ENCODE data around the gene MLPH. TPM values are rescaled to one million over a fixed set of nuclear protein-coding genes. Genes with fewer than 3 reads are reported as not detected.
"Not testable (repeated sequence)": the region's sequence is repeated elsewhere in the genome, so short reads cannot be mapped to it uniquely, and the experiment has no call there.

Gene MLPH
- total and polyA plus RNA-seq, 7 donors, result 0.91 to 7.8 (median 2.4) TPM

GRCh38 chr2:237593596-237594320 is 106.7 kb downstream of the MLPH start:
- H3K4me1 ChIP-seq, result peaks cover 14% of the 10 kb centered on the region
- H3K27ac ChIP-seq, result no peak overlapping the region
- no peaks in the 10 kb centered on the region for H3K9me3 ChIP-seq
- intact Hi-C loops (cut with DNase I), result loop anchor here in 1 of 2 donors (5.0 kb wide), 1 partner anchor 154 kb away; no protein-coding TSS in a partner anchor
- H3K4me3 ChIP-seq, result no peak overlapping the region
- DNase-seq, result no peak
- no peaks in the 10 kb centered on the region for H3K27me3 ChIP-seq (ENCODE audit: insufficient read depth in 3 of 3, low read length in 2 of 3)
- H3K36me3 ChIP-seq (ENCODE audit: insufficient read depth in 1 of 2, low read depth in 1 of 2), result no peaks in the 10 kb centered on the region
- no peak for ATAC-seq
- no peak for TF ChIP-seq CTCF (IDR thresholded peaks at IDR 0.05)
- WGBS, 3 donors, result 92 to 94% (median 93%) methylated on average over 17 of the region's 17 CpGs

GRCh38 chr2:237594514-237594871 is 107.4 kb downstream of the MLPH start:
- Histone ChIP-seq H3K27me3 (ENCODE audit: insufficient read depth in 3 of 3, low read length in 2 of 3) (no peaks in the 10 kb centered on the region), H3K27ac (no peak overlapping the region), H3K36me3 (ENCODE audit: insufficient read depth in 1 of 2, low read depth in 1 of 2) (no peaks in the 10 kb centered on the region), H3K4me1 (peaks cover 15% of the 10 kb centered on the region), H3K4me3 (no peak overlapping the region), H3K9me3 (no peaks in the 10 kb centered on the region)
- TF ChIP-seq CTCF (IDR thresholded peaks at IDR 0.05), result no peak
- WGBS, 3 donors, result 67 to 71% (median 68%) methylated on average over 5 of the region's 5 CpGs
- intact Hi-C loops (cut with DNase I), result loop anchor here in 1 of 2 donors (5.0 kb wide), 1 partner anchor 153 kb away; no protein-coding TSS in a partner anchor
- DNase-seq, result no peak
- no peak for ATAC-seq

- intact Hi-C loops (cut with DNase I), result loop anchor here in 1 of 2 donors (5.0 kb wide), 1 partner anchor 76 kb away; no protein-coding TSS in a partner anchor
- not testable (repeated sequence) for H3K36me3 ChIP-seq (ENCODE audit: insufficient read depth in 1 of 2, low read depth in 1 of 2); H3K27me3 ChIP-seq (ENCODE audit: insufficient read depth in 3 of 3, low read length in 2 of 3); ATAC-seq; H3K27ac ChIP-seq; H3K4me3 ChIP-seq; H3K9me3 ChIP-seq; DNase-seq
- 83 to 96% (median 90%) methylated on average over 4 to 5 of the region's 5 CpGs for WGBS, 3 donors
- H3K4me1 ChIP-seq, result peaks cover 26% of the 10 kb centered on the region
Observed at GRCh38 chr2:237595829-237596519, 108.9 kb downstream of the MLPH start.

- DNase-seq (no peak), ATAC-seq (no peak)
- Histone ChIP-seq H3K9me3 (no peaks in the 10 kb centered on the region), H3K4me1 (peaks cover 30% of the 10 kb centered on the region), H3K4me3 (no peak overlapping the region), H3K27ac (no peak overlapping the region), H3K27me3 (ENCODE audit: insufficient read depth in 3 of 3, low read length in 2 of 3) (no peaks in the 10 kb centered on the region), H3K36me3 (ENCODE audit: insufficient read depth in 1 of 2, low read depth in 1 of 2) (no peaks in the 10 kb centered on the region)
- TF ChIP-seq CTCF (IDR thresholded peaks at IDR 0.05), result no peak
- WGBS, 3 donors, result 86 to 88% (median 88%) methylated on average over 13 of the region's 13 CpGs
- intact Hi-C loops (cut with DNase I), result loop anchor here in 1 of 2 donors (5.0 kb wide), 1 partner anchor 76 kb away; no protein-coding TSS in a partner anchor
Observed at GRCh38 chr2:237596520-237597195, 109.6 kb downstream of the MLPH start.

Measured in psoas muscle (tissue), 8 donors.